ENCODE measurements around the gene RABIF.

DNA sequence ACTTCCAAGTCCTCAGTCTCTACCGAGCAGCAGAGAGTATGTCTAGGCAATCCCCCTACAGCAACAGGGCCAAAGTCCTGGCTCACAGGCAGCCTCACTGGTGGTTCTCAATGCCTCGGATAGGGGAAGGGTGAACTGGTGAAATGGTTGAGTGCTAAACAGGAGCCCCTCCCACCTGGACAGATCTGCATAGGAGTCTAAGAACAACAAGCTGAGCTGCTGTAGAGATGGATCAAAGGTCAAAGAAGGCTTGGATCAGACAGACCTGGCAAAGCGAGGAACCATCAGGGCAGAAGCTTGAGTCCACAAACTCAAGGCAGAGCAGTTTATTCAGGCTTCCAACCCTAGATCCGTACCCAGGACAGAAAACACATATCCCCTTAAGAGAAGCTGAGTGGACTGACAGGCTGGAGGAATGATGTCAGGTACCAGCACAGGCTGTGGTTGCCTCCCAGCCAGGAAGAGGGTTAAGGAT, 31.8 kb downstream of the RABIF start:
- TF ChIP-seq CTCF (IDR thresholded peaks at IDR 0.05) = no peak
- TF ChIP-seq EZH2 (IDR thresholded peaks at IDR 0.05; ENCODE audit: borderline replicate concordance, insufficient read depth, low read depth, low read length, poor library complexity, severe bottlenecking) = no peak

Measured in B cell (primary cell).